DMS153 treated with DMSO at 0.1 percent for 48 hours (cell line): ENCODE measurements around the gene TTLL4.

Experiments used
- DNase-seq: peaks from one replicate; lab custom pipeline; 2025; ENCODE audit not compliant: unreplicated experiment; lab: John Stamatoyannopoulos, UW

TTLL4 gene

GRCh38 chr2:218781691-218782527 lies 71.3 kb downstream of the TTLL4 start, which contains the start of gene CYP27A1:
TSS of gene CYP27A1 (plus strand) at chr2:218782147. CDS start at chr2:218782183, 36 bp downstream.
- no peak for DNase-seq

GRCh38 chr2:218782528-218782844 lies 71.9 kb downstream of the TTLL4 start:
- no peak for DNase-seq

- no peak for DNase-seq
Measured at GRCh38 chr2:218783688-218784087, 73.1 kb downstream of the TTLL4 start.

- DNase-seq, result no peak
Measured at GRCh38 chr2:218785103-218785502, 74.5 kb downstream of the TTLL4 start.

- DNase-seq, result no peak
Measured at GRCh38 chr2:218786133-218786532, 75.5 kb downstream of the TTLL4 start.

- DNase-seq, result no peak
Measured at GRCh38 chr2:218788529-218789255, 78.1 kb downstream of the TTLL4 start.

- DNase-seq, result no peak
Measured at GRCh38 chr2:218792433-218792832, 81.8 kb downstream of the TTLL4 start.

GRCh38 chr2:218796691-218797090 lies 86.1 kb downstream of the TTLL4 start:
- no peak for DNase-seq

GRCh38 chr2:218798767-218799504 lies 88.3 kb downstream of the TTLL4 start:
- no peak for DNase-seq

GRCh38 chr2:218799990-218800389 lies 89.4 kb downstream of the TTLL4 start:
- DNase-seq, result no peak

- DNase-seq, result no peak
Measured at GRCh38 chr2:218802386-218802994, 91.9 kb downstream of the TTLL4 start.

GRCh38 chr2:218804817-218805216 lies 94.2 kb downstream of the TTLL4 start:
- no peak for DNase-seq
